HG02943 (cell line): ENCODE data around the gene BMP8B.

ENCODE experiments used
- ATAC-seq: cut with Tn5 transposase; IDR thresholded peaks from one replicate; pipeline ENCODE4 v1.9.1; 2021; ENCODE audit warnings: mild to moderate bottlenecking, low read depth, moderate library complexity; ENCODE audit not compliant: unreplicated experiment

BMP8B gene

GRCh38 chr1:39761016-39761415 lies 27.6 kb downstream of the BMP8B start:
- ATAC-seq = no peak

GRCh38 chr1:39760074-39761008 lies 28.3 kb downstream of the BMP8B start:
- ATAC-seq = no peak

GRCh38 chr1:39759436-39759726 lies 29.3 kb downstream of the BMP8B start:
- no peak for ATAC-seq

DNA sequence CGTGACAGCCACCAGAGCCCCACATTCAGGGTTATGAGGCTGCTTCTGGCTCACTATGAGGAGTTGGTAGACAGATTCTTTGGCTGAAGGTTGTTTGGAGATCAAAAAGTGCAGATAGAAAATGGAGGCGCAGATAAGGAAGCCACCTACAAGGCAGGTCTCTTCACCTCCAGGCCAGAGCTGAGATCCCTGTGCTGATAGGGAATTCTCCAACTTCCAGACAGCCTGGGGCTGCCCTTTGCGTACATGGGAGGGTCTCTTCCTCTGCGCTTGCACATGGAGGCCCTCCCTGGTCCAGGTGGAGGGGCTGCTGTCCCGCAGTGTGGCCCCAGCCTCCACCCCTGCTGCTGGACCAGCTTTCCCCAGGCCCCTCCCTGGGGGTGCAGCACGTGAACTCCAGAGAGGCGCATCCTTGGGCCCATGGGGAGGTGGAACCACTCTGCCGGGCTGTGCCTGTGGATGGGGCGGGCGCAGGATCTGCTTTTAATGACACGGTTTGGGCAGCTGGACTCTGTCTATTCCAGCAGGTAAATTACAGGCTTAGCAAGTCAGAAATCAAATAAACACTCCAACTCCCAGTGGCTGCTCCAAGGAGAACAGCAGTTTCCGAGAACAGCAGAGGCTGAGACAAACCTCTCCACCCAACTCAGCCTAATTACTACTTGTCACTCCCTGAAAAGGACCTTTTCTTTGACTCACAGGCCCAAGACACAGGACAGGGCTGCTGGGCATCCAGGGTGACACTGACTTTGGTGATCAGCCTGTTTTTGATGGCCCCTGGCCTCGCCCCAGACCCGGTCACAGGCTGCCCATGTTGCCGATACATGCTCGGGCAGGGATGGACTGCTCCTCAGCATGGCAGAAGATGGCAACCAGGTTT lies 29.9 kb downstream of the BMP8B start:
- no peak for ATAC-seq

- ATAC-seq = no peak
These were observed 31.2 kb downstream of the BMP8B start for GRCh38 chr1:39757501-39757900.

DNA sequence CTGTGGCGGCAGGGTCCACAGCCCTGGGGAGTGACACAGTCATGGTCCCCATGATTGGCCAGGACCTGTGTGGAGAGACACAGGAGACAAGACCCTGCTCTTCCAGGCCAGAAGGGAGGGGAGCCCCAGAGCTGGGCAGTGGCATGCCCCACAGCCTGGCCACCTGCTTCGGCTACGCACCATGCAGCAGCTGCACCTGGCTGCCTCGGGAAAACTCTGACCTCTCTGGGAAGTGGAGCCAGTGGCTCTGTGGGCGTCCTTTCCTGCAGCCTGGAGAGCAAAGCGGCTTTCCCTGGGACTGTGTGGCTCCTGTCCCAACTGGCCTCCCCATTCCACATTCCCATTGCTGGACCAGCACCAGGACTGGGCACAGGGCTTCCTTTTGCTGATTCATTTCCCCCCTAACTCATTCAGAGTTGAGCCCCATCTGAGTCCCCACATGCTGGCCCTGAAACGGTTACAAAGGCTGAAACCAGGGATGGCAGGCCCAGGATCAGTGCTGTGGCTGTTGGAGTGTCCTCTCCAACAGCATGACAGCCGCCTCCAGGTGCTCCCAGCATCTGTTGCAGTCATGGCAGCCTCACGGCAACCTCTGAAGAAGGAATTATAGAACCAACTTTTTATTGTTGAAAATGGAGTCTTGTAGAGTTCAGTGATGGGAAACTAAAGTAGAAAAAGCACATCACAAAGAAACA lies 32.6 kb downstream of the BMP8B start:
- no peak for ATAC-seq

GRCh38 chr1:39754906-39755504 lies 33.7 kb downstream of the BMP8B start:
- ATAC-seq = no peak

GRCh38 chr1:39754026-39754570 lies 34.6 kb downstream of the BMP8B start:
- ATAC-seq = no peak

- no peak for ATAC-seq
These were observed 35.3 kb downstream of the BMP8B start for GRCh38 chr1:39753132-39754025.

DNA sequence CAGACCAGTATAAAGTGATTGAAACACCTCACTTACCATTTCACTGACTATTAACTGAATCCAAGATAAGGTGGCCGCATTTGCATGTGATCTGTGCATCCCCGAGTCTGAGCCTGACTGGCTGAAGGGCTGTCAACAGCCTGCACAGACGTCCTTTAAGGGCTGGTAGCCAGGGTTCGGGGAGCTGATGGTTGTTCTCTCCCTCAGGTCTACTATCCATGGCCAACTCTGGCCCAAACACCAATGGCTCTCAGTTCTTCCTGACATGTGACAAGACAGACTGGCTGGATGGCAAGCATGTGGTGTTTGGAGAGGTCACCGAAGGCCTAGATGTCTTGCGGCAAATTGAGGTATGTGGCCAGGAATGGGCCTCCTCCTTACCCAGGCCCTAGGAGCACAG lies 36.0 kb downstream of the BMP8B start:
- no peak for ATAC-seq

DNA sequence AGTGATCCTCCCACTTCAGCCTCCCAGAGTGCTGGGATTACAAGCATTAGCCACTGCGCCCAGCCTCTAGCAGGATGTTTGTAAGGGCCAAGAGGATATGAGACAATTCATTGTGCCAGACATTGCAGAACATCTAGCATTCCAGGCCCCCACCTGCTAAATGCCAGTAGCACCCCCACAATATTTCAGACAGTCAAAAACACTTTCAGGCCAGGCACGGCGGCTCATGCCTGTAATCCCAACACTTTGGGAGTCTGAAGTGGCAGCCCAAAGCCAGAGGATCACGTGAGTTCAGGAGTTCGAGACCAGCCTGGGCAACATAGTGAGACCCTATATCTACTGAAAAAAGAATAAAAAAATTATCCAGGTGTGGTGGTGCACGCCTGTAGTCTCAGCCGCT lies 37.1 kb downstream of the BMP8B start:
- no peak for ATAC-seq

DNA sequence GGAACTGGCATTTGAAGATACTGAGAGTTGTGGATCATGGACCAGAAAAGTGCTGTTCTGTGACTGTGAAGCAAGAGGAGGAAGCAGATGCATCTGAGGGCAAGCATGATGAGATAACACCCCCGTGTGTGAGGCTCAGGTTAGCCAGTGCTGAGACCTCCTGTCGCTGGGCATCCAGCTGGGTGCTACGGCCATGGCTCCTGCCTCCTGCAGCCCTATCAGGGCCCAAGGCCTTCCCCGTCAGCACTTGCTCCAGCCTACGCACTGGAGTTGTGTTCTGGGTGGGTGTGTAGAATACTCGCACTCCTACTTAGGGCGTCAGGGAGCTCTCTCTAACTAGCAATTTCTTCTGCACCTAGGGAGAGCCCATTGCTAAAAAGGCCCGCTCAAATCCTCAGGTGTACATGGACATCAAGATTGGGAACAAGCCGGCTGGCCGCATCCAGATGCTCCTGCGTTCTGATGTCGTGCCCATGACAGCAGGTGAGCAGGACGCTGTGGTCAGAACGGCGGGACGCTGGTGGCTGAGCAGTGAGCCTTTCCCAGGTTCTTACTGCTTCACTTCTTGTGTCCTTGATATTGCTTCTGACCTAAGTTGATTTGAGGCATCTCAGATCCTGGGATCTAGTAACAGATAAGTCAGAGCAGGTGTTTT lies 43.5 kb downstream of the BMP8B start:
- no peak for ATAC-seq

DNA sequence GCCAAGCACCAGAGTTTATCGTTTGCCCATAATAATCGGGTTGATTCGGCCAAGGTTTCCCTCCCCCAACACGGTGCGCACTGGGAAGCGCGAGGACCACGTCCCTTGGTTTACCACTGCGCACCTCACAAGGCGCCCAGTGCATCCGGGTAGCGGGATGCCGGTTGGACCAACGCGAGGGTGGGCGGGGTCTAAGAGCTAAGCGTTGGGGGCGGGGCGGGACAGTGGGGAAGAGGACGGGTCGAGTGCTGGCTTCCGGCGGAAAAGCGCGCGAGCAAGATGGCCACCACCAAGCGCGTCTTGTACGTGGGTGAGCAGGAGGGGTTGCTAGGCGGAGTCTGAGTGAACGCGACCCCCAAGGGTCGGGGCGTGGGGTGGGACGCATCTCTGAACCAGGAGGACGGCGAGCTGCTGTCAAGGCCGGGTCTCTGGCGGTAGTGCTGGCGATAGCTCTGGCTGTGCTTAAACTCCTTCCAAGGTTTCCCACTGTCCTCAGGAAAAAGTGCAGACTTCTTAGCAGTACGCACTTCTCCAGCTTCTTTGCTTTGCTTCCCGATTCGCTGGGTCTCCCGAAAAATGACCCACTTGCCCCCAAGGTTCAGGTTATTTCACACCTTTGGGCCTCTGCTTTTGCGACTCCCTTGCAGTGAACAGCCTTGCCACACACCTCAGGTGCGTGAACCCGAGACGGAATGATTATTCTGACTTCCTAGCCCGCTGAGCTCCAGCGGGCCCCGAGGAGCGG lies 49.9 kb downstream of the BMP8B start, which contains the start of gene PPIE:
TSS of gene PPIE (plus strand) at position 261 of the 745 bp plus-strand sequence. CDS start at position 280, 19 bp downstream.
- peak; percentile 77 for ATAC-seq

DNA sequence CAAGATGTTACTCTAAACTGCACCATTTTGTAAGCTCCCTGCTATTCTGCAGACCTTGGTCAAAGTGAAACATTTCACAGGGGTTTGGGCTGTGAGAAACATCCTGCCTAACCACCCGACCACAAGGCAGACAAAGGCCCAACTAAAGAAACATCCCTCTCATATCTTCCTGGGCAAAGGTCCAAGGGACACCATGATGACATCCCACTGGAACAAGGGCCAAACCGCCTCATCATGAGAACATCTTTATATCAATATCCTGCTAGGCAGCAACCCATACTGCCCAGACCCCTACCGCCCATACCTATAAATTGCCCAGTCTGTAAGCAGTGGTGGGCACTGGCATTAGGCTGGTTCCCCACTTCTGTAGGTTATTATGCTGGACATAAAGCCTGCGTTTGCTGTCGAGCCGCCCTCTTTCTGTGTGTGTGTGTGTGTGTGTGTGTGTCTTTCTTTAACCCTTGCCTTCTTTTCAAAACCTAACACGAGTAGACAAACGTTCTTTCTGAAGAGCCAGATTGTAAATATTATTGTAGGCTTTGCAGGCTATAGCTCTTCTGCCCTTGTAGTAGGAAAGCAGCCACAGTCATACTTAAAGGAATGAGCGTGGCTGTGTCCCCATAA lies 51.0 kb downstream of the BMP8B start:
- no peak for ATAC-seq

GRCh38 chr1:39735731-39736130 lies 52.9 kb downstream of the BMP8B start:
- ATAC-seq = no peak

GRCh38 chr1:39733161-39733560 lies 55.5 kb downstream of the BMP8B start:
- no peak for ATAC-seq

- no peak for ATAC-seq
These were observed 55.9 kb downstream of the BMP8B start for GRCh38 chr1:39732730-39733129.

- no peak for ATAC-seq
These were observed 58.8 kb downstream of the BMP8B start for GRCh38 chr1:39729842-39730241.
